ENCODE results near the gene SYTL3.

SYTL3 gene

DNA sequence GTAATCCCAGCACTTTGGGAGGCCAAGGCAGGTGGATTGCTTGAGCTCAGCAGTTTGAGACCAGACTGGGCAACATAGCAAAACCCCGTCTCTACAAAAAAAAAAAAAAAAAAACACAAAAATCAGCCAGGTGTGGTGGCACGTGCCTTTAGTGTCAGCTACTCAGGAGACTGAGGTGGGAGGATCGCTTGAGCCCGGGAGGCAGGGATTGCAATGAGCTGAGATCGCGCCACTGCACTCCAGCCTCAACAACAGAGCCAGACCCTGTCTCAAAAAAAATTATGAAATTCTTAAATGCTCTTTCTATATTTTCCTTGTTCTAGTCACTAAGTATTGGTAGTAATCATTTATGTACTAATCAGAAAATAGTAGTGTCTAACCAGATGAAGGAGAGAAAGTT is 30.6 kb downstream of the SYTL3 start:
- TF ChIP-seq CTCF (conservative IDR thresholded peaks at IDR 0.05; ENCODE audit: low read length): no peak
- no peak for DNase-seq (ENCODE audit: low read depth)

DNA sequence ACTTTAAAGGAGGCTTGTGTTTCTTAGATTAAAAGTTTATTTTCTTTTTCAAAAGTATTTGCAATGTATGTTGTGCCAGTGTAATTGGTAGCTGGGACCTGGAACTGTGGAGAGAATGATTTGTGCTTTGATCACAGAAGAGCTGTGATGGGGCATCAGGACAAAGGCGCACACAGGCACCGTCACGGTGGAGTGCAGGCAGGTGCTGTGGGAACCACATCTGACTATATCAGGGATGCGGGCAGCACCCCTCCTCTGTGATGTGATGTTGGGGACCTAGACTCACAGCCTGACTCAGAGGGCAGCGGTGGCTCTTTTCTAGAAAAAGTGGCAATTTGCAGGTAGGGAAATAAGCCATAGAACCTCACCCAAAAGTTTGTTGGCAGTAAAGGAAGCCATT is 34.5 kb downstream of the SYTL3 start:
- H3K4me3 ChIP-seq (ENCODE audit: low read length): no peak overlapping the region
- no peak for DNase-seq (ENCODE audit: low read depth)
- no peak for TF ChIP-seq CTCF (conservative IDR thresholded peaks at IDR 0.05; ENCODE audit: low read length)

More for the DNA sequence above, 30.6 kb downstream of the SYTL3 start:
- no peak overlapping the region for H3K4me3 ChIP-seq (ENCODE audit: low read length)

DNA sequence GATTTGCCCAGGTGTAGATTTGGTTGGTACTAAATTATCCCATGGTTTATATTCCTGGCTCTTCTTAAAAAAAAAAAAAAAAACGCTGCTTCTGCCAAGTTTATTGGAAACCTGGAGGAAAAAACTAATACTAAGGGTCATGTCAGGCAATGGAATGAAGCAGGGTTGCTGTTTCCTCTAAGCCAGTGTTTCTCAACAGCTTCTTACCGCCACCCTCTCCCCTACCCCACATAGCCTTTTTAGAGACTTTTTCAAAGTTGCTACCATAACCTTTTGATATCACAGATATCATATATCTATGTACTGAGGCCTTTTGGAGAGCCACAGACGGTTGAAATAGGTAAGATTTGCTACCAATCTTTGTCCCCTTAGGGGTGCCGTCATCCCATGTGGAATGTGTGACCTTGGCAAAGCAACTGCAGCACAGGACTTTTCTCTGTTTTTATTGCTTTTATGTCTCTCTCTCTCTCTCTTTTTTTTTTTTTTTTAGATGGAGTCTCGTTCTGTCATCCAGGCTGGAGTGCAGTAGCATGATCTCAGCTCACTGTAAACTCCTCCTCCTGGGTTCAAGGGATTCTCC is 35.0 kb downstream of the SYTL3 start:
- no peak overlapping the region for H3K4me3 ChIP-seq (ENCODE audit: low read length)
- TF ChIP-seq CTCF (conservative IDR thresholded peaks at IDR 0.05; ENCODE audit: low read length): no peak
- peak; percentile 12 for DNase-seq (ENCODE audit: low read depth)

DNA sequence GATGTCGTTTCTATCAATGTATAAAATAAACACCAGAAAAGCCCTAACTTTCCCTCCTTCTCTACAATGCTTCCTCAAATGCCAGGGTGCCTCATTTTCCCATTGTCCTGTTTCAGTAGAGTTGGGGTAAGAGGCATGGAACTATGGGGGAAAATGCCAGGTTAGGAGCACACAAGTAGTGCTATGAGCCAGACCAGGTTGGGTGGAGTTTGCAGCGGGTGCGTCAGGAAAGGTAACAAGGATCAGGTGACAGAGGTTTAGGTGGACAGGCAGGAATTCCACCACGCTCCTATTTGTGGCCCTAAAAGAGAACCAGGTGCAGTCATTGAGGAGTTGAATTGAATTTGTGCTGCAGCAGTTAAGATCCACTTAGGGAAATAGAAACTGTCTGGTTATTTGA is 36.5 kb downstream of the SYTL3 start:
- no peak for DNase-seq (ENCODE audit: low read depth)
- no peak for TF ChIP-seq CTCF (conservative IDR thresholded peaks at IDR 0.05; ENCODE audit: low read length)

GRCh38 chr6:158686791-158687381 is 37.0 kb downstream of the SYTL3 start:
- TF ChIP-seq CTCF (conservative IDR thresholded peaks at IDR 0.05; ENCODE audit: low read length): no peak
- DNase-seq (ENCODE audit: low read depth): no peak
- no peak overlapping the region for H3K4me3 ChIP-seq (ENCODE audit: low read length)

More for the DNA sequence above, 36.5 kb downstream of the SYTL3 start:
- no peak overlapping the region for H3K4me3 ChIP-seq (ENCODE audit: low read length)

DNA sequence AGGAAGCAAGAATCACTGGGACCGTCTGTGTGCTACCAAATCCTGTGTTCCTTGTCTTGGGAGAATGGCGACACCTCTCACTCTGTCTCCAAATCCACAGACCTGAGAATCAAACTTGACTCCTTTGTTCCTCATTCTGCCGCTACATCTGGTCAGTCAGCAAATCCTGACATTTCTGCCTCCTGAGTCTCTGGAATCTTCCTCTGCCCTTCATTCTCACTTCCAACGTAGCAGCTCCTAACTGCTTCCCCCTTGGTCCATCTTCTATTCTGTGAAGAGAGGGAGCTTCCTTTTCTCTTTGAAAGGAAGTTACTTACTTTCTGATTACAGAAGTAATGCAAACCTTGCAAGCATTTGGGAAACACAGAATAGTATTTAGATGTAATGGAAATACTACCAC is 37.7 kb downstream of the SYTL3 start:
- TF ChIP-seq CTCF (conservative IDR thresholded peaks at IDR 0.05; ENCODE audit: low read length): no peak
- no peak overlapping the region for H3K4me3 ChIP-seq (ENCODE audit: low read length)
- DNase-seq (ENCODE audit: low read depth): no peak

GRCh38 chr6:158688860-158689259 is 39.0 kb downstream of the SYTL3 start:
- no peak for DNase-seq (ENCODE audit: low read depth)
- H3K4me3 ChIP-seq (ENCODE audit: low read length): no peak overlapping the region
- TF ChIP-seq CTCF (conservative IDR thresholded peaks at IDR 0.05; ENCODE audit: low read length): no peak

All from AG10803 (cell line).